Panc1 (cell line): ENCODE data around the gene PEX10.

ENCODE experiments used
- SIN3A ChIP-seq: IDR thresholded peaks from 2 replicates; pipeline ENCODE4 v1.6.1; 2012; ENCODE audit warnings: low read depth, mild to moderate bottlenecking, low read length, moderate library complexity, borderline replicate concordance; ENCODE audit not compliant: insufficient read depth
- TF ChIP-seq, protein P1 (sequence below): fragments of 450-650 bp; IDR thresholded peaks from 2 replicates; pipeline ENCODE4 v1.5.1; 2017; ENCODE audit warnings: mild to moderate bottlenecking

DNA sequence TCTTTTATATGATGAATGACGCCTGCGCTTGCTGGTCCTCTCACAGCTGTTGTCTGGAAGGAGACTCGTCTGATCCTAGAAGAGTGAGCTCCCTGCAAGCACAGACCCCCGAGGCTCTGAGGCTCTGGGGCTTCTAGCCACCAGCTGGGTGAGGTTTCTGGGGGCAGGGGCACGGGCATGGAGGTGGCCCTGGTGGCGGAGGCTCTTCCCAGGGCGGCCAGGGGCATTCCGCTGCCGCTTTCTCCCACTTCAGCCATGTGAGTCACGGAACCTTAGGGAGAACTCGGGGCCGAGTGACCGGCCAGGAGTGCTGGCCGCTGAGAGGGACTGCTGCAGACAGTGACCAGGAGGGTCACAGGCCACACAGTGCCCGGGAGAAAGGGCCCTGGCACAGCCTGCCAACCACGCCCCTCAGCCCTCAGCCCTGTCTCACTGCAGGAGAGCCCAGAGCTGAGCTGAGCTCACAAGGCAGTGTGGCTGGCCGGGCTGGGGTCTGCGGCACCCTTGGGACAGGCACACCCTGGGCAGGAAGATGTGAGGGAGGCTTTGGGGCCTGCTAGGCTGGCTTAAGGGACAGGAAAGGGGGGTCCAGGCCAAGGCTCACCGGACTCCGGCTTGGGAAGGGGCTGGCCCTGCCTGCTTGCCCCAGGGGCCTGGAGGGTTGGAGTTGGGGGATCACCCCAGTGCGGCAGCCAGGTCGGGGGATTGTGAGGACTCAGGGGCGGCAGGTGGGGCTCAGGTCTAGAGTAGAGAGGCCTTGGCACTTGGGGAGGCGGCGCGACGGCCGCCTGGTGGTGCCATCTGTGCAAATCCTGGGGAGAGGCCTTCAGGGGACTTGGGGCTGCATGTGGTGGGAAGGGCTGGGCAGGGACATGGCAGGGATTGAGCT lies 56.7 kb downstream of the PEX10 start:
- TF ChIP-seq, protein P1, sequence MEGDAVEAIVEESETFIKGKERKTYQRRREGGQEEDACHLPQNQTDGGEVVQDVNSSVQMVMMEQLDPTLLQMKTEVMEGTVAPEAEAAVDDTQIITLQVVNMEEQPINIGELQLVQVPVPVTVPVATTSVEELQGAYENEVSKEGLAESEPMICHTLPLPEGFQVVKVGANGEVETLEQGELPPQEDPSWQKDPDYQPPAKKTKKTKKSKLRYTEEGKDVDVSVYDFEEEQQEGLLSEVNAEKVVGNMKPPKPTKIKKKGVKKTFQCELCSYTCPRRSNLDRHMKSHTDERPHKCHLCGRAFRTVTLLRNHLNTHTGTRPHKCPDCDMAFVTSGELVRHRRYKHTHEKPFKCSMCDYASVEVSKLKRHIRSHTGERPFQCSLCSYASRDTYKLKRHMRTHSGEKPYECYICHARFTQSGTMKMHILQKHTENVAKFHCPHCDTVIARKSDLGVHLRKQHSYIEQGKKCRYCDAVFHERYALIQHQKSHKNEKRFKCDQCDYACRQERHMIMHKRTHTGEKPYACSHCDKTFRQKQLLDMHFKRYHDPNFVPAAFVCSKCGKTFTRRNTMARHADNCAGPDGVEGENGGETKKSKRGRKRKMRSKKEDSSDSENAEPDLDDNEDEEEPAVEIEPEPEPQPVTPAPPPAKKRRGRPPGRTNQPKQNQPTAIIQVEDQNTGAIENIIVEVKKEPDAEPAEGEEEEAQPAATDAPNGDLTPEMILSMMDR = no peak
- TF ChIP-seq SIN3A = no peak
